GM04504 (cell line): Measurements from ENCODE around the gene KIAA0825.
A peak's percentile ranks its signal among the peaks of the same experiment; 100 is the strongest.

ENCODE experiments used
- DNase-seq: peaks from one replicate; pipeline ENCODE4 v3.0.0-alpha.2; 2012; ENCODE audit warnings: low read depth

Gene KIAA0825

GRCh38 chr5:94503677-94504076, 114.7 kb downstream of the KIAA0825 start:
- DNase-seq, result no peak

- DNase-seq, result no peak
Measured at GRCh38 chr5:94501365-94501764, 117.0 kb downstream of the KIAA0825 start.

- DNase-seq, result no peak
Measured at GRCh38 chr5:94499806-94500205, 118.6 kb downstream of the KIAA0825 start.

- DNase-seq, result no peak
Measured at GRCh38 chr5:94498199-94498598, 120.2 kb downstream of the KIAA0825 start.

- DNase-seq, result no peak
Measured at GRCh38 chr5:94485067-94485466, 133.3 kb downstream of the KIAA0825 start.

- no peak for DNase-seq
Measured at GRCh38 chr5:94481059-94481458, 137.3 kb downstream of the KIAA0825 start.

- DNase-seq, result no peak
Measured at GRCh38 chr5:94480486-94480885, 137.9 kb downstream of the KIAA0825 start.

GRCh38 chr5:94473936-94474335, 144.5 kb downstream of the KIAA0825 start:
- no peak for DNase-seq

GRCh38 chr5:94471521-94471920, 146.9 kb downstream of the KIAA0825 start:
- peak; percentile 18 for DNase-seq

GRCh38 chr5:94470802-94471201, 147.6 kb downstream of the KIAA0825 start:
- DNase-seq, result no peak

GRCh38 chr5:94469894-94470329, 148.5 kb downstream of the KIAA0825 start:
- peak; percentile 28 for DNase-seq

GRCh38 chr5:94467954-94468930, 150.2 kb downstream of the KIAA0825 start:
- no peak for DNase-seq

- DNase-seq, result no peak
Measured at GRCh38 chr5:94467346-94467953, 151.0 kb downstream of the KIAA0825 start.

GRCh38 chr5:94463739-94464138, 154.7 kb downstream of the KIAA0825 start:
- DNase-seq, result peak; percentile 44

- no peak for DNase-seq
Measured at GRCh38 chr5:94461131-94461530, 157.3 kb downstream of the KIAA0825 start.

GRCh38 chr5:94459915-94460314, 158.5 kb downstream of the KIAA0825 start:
- no peak for DNase-seq

GRCh38 chr5:94457788-94458187, 160.6 kb downstream of the KIAA0825 start:
- DNase-seq, result no peak

GRCh38 chr5:94445726-94446125, 172.7 kb downstream of the KIAA0825 start:
- no peak for DNase-seq

GRCh38 chr5:94442991-94443390, 175.4 kb downstream of the KIAA0825 start:
- no peak for DNase-seq

- no peak for DNase-seq
Measured at GRCh38 chr5:94442076-94442475, 176.3 kb downstream of the KIAA0825 start.

- DNase-seq, result no peak
Measured at GRCh38 chr5:94440015-94440414, 178.4 kb downstream of the KIAA0825 start.

GRCh38 chr5:94433397-94434163, 184.8 kb downstream of the KIAA0825 start:
- peak; percentile 69 for DNase-seq
